GM06990 (cell line): Measurements from ENCODE around the gene LDLRAD4.

Source experiments
- DNase-seq: peaks from one replicate; pipeline ENCODE4 v3.0.0-alpha.2; 2011; ENCODE audit not compliant: insufficient read length; ENCODE audit errors: extremely low read depth
- H3K27me3 ChIP-seq: replicated peaks from 2 replicates; pipeline ENCODE4 v1.6.0; 2011; ENCODE audit warnings: low read length; ENCODE audit not compliant: control insufficient read depth, insufficient read depth
- H3K36me3 ChIP-seq: 2 replicates; pipeline ENCODE4 v1.5.1; 2011; ENCODE audit warnings: low read length; ENCODE audit not compliant: control insufficient read depth, insufficient read depth
- H3K4me3 ChIP-seq: replicated peaks from 2 replicates; pipeline ENCODE4 v1.5.1; 2011; ENCODE audit warnings: low read depth, mild to moderate bottlenecking, control low read depth, low read length
- TF ChIP-seq, protein P1 (sequence below): IDR thresholded peaks from 2 replicates; pipeline ENCODE4 v1.5.1; 2011; ENCODE audit warnings: low read length, control low read depth, mild to moderate bottlenecking, inconsistent platforms; ENCODE audit not compliant: insufficient read depth, poor library complexity, severe bottlenecking

The LDLRAD4 gene

DNA sequence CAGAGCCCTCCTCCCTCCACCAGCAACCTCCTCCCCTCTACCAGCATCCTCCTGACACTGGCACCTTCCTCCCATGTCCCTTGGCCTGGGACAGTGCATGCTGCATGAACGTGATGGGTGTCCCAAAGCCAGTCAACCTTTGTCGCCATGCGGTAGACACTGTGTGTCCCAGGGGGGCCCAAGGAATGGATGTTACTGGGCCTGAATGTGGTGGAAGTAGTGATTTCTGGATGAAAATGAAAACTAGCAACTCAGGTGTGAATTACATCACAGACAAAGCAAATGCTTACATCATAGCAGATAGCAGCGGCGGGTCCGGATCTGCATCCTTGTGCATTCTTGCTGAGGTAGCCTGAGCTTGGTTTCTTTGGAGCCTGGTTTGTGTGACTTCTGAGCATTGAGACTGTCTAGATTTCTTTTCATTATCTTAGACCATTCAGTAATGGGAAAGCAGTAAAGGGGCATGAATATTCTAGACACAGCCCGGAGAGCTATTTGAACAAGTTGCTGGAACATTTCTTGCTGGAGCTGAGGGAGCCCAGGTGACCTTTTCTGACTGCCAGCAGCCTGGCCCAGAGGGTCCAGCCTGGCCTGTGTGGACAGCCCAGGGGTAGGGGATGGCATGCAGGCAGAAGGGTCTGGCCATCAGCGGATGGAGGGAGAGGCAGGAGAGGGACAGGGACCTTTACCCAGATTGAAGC lies 407.4 kb downstream of the LDLRAD4 start:
- DNase-seq, result no peak
- Histone ChIP-seq H3K36me3 (peaks cover 2% of the 10 kb centered on the region), H3K4me3 (no peak overlapping the region), H3K27me3 (no peaks in the 10 kb centered on the region)
- TF ChIP-seq, protein P1, sequence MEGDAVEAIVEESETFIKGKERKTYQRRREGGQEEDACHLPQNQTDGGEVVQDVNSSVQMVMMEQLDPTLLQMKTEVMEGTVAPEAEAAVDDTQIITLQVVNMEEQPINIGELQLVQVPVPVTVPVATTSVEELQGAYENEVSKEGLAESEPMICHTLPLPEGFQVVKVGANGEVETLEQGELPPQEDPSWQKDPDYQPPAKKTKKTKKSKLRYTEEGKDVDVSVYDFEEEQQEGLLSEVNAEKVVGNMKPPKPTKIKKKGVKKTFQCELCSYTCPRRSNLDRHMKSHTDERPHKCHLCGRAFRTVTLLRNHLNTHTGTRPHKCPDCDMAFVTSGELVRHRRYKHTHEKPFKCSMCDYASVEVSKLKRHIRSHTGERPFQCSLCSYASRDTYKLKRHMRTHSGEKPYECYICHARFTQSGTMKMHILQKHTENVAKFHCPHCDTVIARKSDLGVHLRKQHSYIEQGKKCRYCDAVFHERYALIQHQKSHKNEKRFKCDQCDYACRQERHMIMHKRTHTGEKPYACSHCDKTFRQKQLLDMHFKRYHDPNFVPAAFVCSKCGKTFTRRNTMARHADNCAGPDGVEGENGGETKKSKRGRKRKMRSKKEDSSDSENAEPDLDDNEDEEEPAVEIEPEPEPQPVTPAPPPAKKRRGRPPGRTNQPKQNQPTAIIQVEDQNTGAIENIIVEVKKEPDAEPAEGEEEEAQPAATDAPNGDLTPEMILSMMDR, result no peak

DNA sequence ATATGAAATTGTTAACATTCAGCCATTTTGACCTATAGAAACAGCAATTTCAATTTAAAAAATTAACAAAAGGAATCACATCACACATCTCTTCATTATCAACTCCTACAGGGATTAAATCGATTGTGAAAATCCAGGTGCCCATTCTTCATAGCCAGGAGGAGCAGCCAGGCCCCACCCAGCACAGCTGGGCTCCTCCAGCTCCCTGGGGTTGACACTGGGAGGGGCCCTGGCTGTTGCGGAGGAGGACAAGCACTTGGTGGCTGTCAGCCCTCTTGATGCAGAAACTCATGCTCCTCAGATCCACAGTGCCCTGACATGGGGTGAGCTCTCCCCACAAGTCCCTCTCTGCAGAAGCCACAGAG lies 408.0 kb downstream of the LDLRAD4 start:
- Histone ChIP-seq H3K4me3 (no peak overlapping the region), H3K36me3 (peaks cover 2% of the 10 kb centered on the region), H3K27me3 (no peaks in the 10 kb centered on the region)
- no peak for DNase-seq
- TF ChIP-seq, protein P1, result no peak

DNA sequence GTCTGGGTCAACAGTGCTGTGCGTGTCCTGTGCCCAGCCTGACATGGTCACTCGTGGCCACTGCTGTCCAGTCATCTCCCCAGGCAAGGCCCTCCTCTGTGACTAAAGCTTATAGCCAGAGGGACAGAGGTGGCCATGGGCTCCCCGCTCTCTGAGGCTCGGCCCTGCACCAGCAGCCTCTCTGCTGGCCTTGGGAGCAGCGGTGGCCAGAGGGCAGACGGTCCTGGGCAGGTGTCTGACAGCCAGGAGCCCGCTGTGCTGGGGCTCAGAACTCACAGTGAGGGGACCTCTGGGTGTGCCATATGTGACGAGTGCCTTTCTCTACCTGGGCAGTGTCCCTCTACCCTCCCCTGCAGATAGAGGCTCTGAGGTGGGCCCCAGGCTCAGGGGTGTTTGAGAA lies 409.1 kb downstream of the LDLRAD4 start:
- DNase-seq, result no peak
- H3K36me3 ChIP-seq, result peaks cover 2% of the 10 kb centered on the region
- no peaks in the 10 kb centered on the region for H3K27me3 ChIP-seq
- H3K4me3 ChIP-seq, result no peak overlapping the region
- TF ChIP-seq, protein P1, result no peak

DNA sequence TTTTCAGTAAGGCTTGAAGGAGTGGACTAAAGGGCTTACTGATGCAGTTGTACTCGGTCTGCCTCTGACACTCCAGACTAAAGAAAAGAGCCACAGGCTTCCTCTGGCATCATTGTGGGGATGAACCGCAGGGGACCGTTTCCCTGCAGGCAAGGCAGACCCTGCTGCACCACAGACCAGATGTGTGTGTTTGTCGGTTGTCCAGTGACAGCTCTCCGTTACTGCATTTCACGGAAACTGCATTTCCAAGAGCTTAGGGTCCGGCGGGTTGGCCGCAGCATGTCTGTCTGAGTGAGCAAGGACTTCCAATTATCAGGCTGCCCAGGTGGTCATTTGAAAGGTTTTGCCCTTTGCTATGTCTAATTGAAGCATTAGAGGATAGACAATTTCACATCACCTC lies 409.7 kb downstream of the LDLRAD4 start:
- DNase-seq, result no peak
- Histone ChIP-seq H3K27me3 (no peaks in the 10 kb centered on the region), H3K36me3 (peaks cover 2% of the 10 kb centered on the region), H3K4me3 (no peak overlapping the region)
- TF ChIP-seq, protein P1, result no peak

DNA sequence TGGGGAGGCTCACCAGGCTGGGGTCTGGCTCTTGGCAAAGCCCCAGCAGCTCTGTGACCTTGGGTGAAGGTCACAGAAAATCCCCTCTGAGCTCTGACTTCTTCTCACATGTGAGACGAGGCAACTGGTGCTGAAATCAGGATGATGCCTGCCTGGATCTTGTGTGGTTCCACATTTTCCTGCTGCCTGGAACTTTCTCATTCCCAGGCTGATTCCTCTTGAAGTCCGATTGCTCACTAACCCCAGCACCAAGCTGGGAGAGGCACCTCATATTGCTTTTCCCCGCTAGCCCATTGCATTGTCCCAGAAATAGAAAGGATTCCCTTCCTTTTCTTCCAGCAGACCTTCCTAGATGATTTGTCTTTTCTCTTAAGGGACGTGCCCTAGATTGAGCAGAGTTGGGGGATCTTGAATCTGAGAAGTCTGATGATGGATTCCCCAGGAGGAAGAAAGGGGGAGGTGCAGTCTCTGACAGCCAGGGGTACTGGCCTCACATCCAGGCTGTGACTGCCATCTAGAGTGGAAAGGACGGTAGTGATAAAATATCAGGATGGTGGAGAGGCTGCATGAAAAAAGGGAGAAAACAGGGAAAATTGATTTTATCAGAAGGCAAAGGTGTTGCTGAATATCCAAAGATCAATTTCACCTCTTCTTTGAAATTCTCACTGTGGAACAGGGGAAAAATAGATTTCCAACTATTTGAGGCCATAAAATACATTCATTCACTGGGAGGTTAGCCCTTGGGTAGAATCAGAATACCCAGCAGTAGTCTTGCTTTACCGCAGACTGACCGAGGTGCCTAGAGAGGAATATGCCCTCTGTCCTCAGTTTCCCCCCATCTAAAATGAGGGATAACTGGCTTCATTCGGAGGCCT lies 411.5 kb downstream of the LDLRAD4 start:
- H3K4me3 ChIP-seq, result no peak overlapping the region

More for the DNA sequence above, 411.5 kb downstream of the LDLRAD4 start:
- no peaks in the 10 kb centered on the region for H3K36me3 ChIP-seq
- H3K27me3 ChIP-seq, result no peaks in the 10 kb centered on the region
- no peak for DNase-seq
- TF ChIP-seq, protein P1, result peak; percentile 76
